GM18508 (cell line): ENCODE results near the gene RAB27B.

Source experiments
- ATAC-seq: cut with Tn5 transposase; IDR thresholded peaks from one replicate; pipeline ENCODE4 v1.9.1; 2021; ENCODE audit warnings: moderate number of reproducible peaks; ENCODE audit not compliant: insufficient read depth, unreplicated experiment

The RAB27B gene

DNA sequence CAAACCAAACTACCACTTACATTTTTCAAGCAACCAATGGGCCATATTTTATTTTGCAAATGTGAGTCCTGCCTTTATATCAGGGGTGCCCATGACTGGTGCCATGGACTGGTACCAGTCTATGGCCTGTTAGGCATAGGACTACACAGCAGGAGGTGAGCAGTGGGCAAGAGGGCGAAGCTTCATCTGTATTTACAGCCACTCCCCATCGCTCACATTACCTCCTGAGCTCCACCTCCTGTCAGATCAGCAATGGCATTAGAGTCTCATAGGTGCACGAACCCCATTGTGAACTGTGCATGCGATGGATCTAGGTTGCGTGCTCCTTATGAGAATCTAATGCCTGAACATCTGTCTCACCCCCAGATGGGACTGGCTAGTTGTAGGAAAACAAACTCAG lies 77.4 kb downstream of the RAB27B start:
- no peak for ATAC-seq

- no peak for ATAC-seq
Measured at GRCh38 chr18:54906331-54907185, 78.3 kb downstream of the RAB27B start.

DNA sequence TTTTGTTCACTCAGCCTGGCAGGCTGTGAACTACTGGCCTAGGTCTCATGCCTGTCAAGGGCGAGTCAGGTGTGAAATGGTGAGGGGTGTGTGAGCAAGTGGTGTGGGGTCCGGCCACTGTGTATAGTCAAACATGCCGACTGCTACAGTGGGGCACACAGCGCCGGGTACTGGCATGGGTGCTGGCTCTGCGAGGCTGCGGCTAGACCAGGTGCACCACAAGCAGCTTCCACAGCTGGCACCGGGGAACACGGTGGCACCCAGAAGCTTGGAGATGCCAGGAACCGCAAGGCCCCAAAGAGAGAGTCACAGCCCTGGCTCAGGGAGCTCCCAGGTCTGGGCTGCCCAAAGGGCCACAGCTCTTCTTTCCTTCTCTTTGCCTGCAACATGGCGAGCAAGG lies 81.3 kb downstream of the RAB27B start:
- ATAC-seq: no peak

- ATAC-seq: no peak
Measured at GRCh38 chr18:54910161-54910919, 82.1 kb downstream of the RAB27B start.

DNA sequence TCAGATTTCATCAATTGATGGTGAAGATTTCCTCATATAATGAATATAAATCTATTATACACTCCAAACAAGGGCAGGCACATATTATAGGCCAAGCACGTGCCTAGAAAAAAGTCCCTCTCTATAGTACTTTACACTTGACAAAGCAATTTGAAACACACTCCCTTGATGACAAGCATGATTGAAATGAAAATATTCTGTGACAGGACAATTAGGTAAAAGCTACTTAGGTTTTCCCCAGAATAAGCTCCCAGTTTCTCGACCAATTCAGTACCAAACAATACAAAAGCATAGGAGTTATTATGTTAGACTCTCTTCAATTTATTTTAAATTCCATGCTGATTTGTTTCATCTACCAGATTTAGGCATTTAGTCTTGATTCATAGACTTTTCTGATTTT lies 83.3 kb downstream of the RAB27B start:
- ATAC-seq: no peak

DNA sequence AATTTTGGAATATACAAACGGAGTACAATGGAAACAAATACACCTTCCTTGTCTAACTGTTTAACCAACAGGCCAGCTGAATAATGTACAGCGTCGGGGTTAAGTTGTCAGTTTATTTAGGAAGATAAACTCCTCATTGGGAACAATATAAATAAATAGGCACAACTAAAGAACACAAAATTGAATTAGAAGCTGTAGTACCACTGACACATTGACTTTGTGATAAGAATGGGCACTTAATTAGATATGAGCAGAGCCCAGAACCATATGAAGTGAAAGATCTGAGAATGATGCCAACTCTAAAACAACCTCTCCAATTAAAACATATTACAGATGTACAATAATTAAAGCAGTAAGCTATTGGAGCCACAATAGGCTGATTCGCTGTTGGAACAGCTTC lies 86.5 kb downstream of the RAB27B start:
- ATAC-seq: no peak

DNA sequence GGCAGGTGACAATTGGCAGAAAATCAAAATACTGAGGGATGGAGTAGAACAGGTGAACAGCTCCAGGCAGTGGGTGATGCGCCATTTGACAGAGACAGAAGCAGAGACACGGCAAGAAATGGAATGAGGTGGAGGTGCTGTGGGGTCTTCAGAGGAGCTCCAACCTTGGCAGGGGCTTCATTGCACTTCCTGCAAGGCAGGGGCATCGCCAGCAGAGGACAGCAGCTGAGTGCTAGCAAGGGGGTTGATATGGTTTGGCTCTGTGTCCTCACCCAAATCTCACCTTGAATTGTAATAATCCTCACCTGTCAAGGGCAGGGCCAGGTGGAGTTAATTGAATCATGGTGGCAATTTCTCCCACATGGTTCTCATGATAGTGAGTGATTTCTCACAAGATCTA lies 88.2 kb downstream of the RAB27B start:
- ATAC-seq: no peak

DNA sequence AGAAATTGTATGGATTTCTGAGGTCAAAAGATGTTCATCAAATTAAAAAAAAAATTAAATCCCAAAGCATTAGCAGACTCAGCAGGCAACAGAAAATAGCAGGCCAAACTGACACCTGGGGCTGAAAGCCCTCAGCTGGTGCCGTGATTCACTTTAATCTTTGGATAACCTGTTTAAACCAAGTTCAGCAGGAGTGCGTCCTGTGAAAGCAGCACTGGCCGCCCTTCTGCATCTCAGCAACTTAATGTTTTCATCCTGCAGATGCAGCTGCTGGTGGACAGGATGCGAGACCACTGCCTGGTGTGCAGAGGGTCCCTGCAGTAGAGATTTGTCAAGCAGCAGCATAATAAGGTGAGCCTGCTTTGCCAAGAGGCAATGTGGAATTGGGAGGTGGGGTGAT lies 89.8 kb downstream of the RAB27B start:
- no peak for ATAC-seq

GRCh38 chr18:54919412-54919811 lies 91.1 kb downstream of the RAB27B start:
- no peak for ATAC-seq

DNA sequence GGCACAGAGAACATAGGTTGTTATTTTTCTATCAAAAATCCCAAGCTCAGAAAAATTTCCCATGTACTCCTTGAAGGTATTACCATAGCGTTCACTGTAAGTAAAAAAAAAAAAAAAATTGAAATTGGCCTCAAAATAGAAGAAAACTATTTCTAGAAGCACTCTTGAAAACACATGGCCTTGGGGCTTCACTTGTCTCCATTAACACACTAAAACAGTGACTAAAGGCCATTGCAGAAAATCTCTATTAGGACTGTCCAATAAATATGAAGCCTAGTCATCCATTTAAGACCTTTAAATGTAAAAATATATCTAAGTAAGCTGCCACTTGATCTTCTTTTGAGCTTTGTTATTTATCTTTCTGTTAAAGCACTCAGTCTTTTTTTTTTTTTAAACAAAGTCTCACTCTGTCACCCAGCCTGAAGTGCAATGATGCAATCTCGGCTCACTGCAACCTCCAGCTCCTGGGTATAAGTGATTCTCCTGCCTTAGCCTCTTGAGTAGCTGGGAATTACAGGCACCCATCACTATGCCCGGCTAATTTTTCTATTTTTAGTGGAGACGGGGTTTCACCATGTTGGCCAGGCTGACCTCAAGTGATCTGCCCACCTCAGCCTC lies 95.2 kb downstream of the RAB27B start:
- ATAC-seq: no peak

GRCh38 chr18:54924948-54925347 lies 96.7 kb downstream of the RAB27B start:
- no peak for ATAC-seq

DNA sequence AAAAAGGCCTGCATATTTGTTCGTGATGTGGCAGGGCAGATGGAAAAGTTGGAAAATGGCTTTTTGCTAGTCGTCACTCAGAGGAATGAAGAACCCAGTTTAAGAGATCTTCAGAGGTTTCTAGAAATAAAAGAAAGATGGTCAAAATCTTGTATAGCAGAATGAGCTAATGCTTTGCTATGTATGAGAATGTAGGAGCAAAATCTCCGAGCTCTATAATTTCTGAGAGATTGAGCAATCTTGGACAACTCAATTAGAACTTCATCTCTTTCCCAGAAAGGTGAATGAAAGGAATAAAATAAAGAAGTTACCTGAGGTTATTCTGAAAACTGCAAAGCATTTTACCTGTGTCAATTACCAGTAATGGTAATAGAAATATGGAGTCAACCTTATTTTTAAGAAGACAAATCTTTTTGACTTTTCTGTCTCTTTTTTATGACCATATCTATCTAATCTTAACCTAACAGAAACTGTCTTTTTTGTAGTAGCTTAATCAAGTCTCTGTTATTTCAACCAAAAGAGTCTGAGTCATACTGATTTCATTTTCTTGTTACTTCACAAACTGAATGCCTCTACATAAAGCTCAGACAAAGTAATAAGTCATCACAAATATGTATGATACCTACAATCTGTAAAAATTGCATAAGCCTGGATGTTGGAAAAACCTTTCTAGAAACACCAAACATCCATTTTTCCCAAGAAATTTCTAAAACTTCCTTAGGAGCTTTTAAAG lies 98.5 kb downstream of the RAB27B start:
- no peak for ATAC-seq

- no peak for ATAC-seq
Measured at GRCh38 chr18:54928236-54928635, 100.0 kb downstream of the RAB27B start.

- no peak for ATAC-seq
Measured at GRCh38 chr18:54931152-54931551, 102.9 kb downstream of the RAB27B start.

DNA sequence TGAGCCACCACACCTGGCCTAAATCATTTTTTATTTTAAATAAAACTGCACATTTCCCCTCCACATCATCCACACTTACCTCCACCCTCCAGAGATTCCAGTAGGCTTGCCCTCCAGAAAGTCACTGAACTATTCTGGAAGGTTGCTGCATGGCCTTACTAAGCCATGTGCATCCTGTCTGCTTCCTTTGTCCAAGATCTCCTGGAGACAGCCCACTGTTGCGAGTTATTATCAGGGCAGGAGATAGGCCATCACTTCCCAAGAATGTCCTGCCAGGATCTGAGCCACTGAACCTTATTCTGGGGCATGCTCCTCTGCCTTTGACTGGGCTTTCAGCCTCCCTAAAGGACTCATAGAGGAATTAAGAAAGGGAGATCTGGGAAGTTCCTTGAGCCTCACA lies 104.2 kb downstream of the RAB27B start:
- no peak for ATAC-seq

DNA sequence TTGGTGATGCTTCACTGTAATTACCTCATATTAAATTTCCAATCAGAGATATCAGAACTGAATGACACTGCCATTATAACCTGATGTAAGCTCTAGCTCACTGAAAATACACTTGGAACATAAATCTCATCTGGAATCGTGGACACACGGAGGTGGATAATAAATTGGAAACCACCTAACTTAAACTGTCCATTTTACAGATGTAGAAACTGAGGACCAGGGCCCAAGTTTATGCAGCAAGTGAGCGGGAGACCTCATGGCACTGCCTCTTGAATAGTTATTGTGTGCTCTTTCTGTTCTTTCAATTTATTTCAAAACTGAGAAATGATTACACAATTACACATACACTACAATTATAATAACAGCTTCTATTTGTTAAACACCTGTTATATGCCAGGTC lies 110.2 kb downstream of the RAB27B start:
- no peak for ATAC-seq

- ATAC-seq: no peak
Measured at GRCh38 chr18:54939361-54939917, 111.2 kb downstream of the RAB27B start.

DNA sequence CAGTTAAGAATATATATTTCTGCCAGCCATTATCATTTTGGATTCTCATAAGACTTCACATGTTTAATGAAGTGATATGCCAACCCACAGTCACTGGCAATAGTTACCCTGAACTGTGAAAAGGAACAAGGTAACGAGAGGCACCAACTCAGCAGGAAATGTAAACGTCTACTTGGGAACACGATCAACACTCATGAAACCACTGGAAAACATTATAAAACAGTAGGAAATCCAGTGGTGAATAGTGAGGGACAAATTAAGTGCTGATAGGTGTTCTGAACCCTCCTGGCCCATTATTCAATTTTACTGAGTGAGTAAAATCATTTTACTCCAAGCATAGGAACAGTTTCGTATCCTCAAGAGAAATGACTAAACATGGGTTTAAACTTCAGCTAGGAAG lies 113.9 kb downstream of the RAB27B start:
- no peak for ATAC-seq

GRCh38 chr18:54942569-54942968 lies 114.3 kb downstream of the RAB27B start:
- no peak for ATAC-seq
